B cell (primary cell): ENCODE results near the gene OLIG2. TPM values are rescaled to one million over a fixed set of nuclear protein-coding genes. Genes with fewer than 3 reads are reported as not detected.

ENCODE experiments used
- ATAC-seq: fragments of 200-7000 bp; cut with Tn5 transposase; one replicate; pipeline ENCODE4 v1.10.0; 2021; ENCODE audit warnings: low read depth, mild to moderate bottlenecking, moderate number of reproducible peaks, moderate library complexity
- CTCF ChIA-PET: fragments of 350-600 bp; sonication (Branson Sonifier 250); formaldehyde crosslinking; loops from one replicate; lab custom pipeline; 2021; ENCODE audit warnings: antibody characterized with exemption, inconsistent platforms; lab: Charles Lee
- POLR2A ChIA-PET: fragments of 350-600 bp; sonication (Branson Sonifier 250); formaldehyde crosslinking; loops from one replicate; lab custom pipeline; 2021; ENCODE audit warnings: antibody characterized with exemption; lab: Charles Lee
- DNase-seq: peaks from one replicate; pipeline ENCODE4 v3.0.0; 2013
- H2AFZ ChIP-seq: 2 replicates; pipeline ENCODE4 v1.6.1; 2012; ENCODE audit warnings: mild to moderate bottlenecking, low read depth, low read length; ENCODE audit not compliant: insufficient read depth, poor library complexity, severe bottlenecking
- H3K27ac ChIP-seq, 2 donors: 1 replicate in 1 of 2; 2 replicates in 1 of 2; pipeline ENCODE4 v1.5.1; 2012 to 2013; ENCODE audit warnings: low read length in 2 of 2, mild to moderate bottlenecking in 2 of 2, moderate library complexity in 1 of 2
- H3K27me3 ChIP-seq, 4 experiments: fragments of 200-600 bp in 1 of 4; sonication (generic) in 1 of 4; replicated peaks in 1 of 4; 1 replicate in 2 of 4; 2 replicates in 2 of 4; pipeline versions ENCODE4 v1.6.1 to v1.7.0; 2013 to 2016; ENCODE audit warnings: low read length in 3 of 4, mild to moderate bottlenecking in 2 of 4, mixed read lengths in 1 of 4, moderate library complexity in 1 of 4; ENCODE audit not compliant: insufficient read depth in 4 of 4, control insufficient read depth in 3 of 4; ENCODE audit errors: control extremely low read depth in 1 of 4
- H3K36me3 ChIP-seq, 2 experiments: replicated peaks in 1 of 2; 1 replicate in 1 of 2; 2 replicates in 1 of 2; pipeline versions ENCODE4 v1.6.1 to v1.7.1; 2013; ENCODE audit warnings: low read length in 1 of 2; ENCODE audit not compliant: insufficient read depth in 2 of 2, control insufficient read depth in 1 of 2; ENCODE audit errors: control extremely low read depth in 1 of 2, extremely low read depth in 1 of 2
- H3K4me1 ChIP-seq, 2 donors: fragments of 200-600 bp in 1 of 2; sonication (generic) in 1 of 2; 1 replicate in 1 of 2; 2 replicates in 1 of 2; pipeline versions ENCODE4 v1.5.1 to v1.6.1; 2013 to 2017; ENCODE audit warnings: low read length in 2 of 2; ENCODE audit not compliant: control insufficient read depth in 2 of 2, insufficient read depth in 2 of 2
- H3K4me2 ChIP-seq: replicated peaks from 2 replicates; pipeline ENCODE3; 2012; ENCODE audit warnings: mild to moderate bottlenecking, low read depth, low read length; ENCODE audit not compliant: poor library complexity, severe bottlenecking
- H3K4me3 ChIP-seq, 5 experiments: fragments of 200-600 bp in 1 of 5; sonication (generic) in 1 of 5; 1 replicate in 3 of 5; 2 replicates in 2 of 5; pipeline versions ENCODE4 v1.5.1 to v1.7.0; 2011 to 2016; ENCODE audit warnings: low read length in 4 of 5, mild to moderate bottlenecking in 4 of 5, low read depth in 2 of 5, control low read depth in 1 of 5, moderate library complexity in 1 of 5; ENCODE audit not compliant: insufficient read depth in 1 of 5; ENCODE audit errors: control extremely low read depth in 1 of 5, extremely low read depth in 1 of 5
- H3K79me2 ChIP-seq: fragments of 200-600 bp; sonication (generic); one replicate; pipeline ENCODE4 v1.6.0; 2016; ENCODE audit warnings: low read length; ENCODE audit not compliant: control insufficient read depth, insufficient read depth
- H3K9ac ChIP-seq: fragments of 200-600 bp; sonication (generic); 2 replicates; pipeline ENCODE4 v1.6.1; 2017; ENCODE audit warnings: mild to moderate bottlenecking, low read length, moderate library complexity
- H3K9me3 ChIP-seq, 3 donors: one replicate each; pipeline versions ENCODE4 v1.6.1 to v1.7.1; 2013; ENCODE audit warnings: low read length in 2 of 3; ENCODE audit not compliant: control insufficient read depth in 2 of 3, insufficient read depth in 1 of 3; ENCODE audit errors: control extremely low read depth in 1 of 3
- H4K20me1 ChIP-seq: 2 replicates; pipeline ENCODE4 v1.6.0; 2012; ENCODE audit warnings: mild to moderate bottlenecking, low read length; ENCODE audit not compliant: insufficient read depth, control insufficient read depth, poor library complexity, severe bottlenecking
- H3K27ac Mint-ChIP-seq: one replicate; pipeline ENCODE4 v1.8.0; 2021; ENCODE audit warnings: mixed read lengths
- H3K27me3 Mint-ChIP-seq: one replicate; pipeline ENCODE4 v1.8.0; 2021; ENCODE audit warnings: mixed read lengths
- H3K4me1 Mint-ChIP-seq: one replicate; pipeline ENCODE4 v1.8.0; 2021; ENCODE audit warnings: mixed read lengths
- H3K4me3 Mint-ChIP-seq: one replicate; pipeline ENCODE4 v1.8.0; 2021; ENCODE audit warnings: mixed read lengths
- H3K9me3 Mint-ChIP-seq: one replicate; pipeline ENCODE4 v1.8.0; 2022; ENCODE audit warnings: mixed read lengths; ENCODE audit not compliant: insufficient read depth
- EZH2 ChIP-seq: IDR thresholded peaks from 2 replicates; pipeline ENCODE4 v1.6.1; 2012; ENCODE audit warnings: borderline replicate concordance, low read depth, mild to moderate bottlenecking, moderate library complexity, low read length; ENCODE audit not compliant: insufficient read depth, poor library complexity, severe bottlenecking
- WGBS: methylation state at CpG from one replicate; pipeline ENCODE4 v1.1.5; 2013; ENCODE audit warnings: missing lambda C conversion rate; ENCODE audit not compliant: insufficient coverage; 5-methylcytosine and 5-hydroxymethylcytosine counted together
- intact Hi-C: fragments of 100-400 bp; cut with micrococcal nuclease; formaldehyde crosslinking; loops from one replicate; pipeline ENCODE4 v1.10.0; 2022
- polyA plus RNA-seq: library from polyadenylated mRNA; depleted of rRNA; stranded (reverse); fragments of >200 nt; gene quantifications from 2 replicates; pipeline ENCODE4 v1.2.3, GENCODE V29; 2012
- total RNA-seq, 2 donors: library from RNA; stranded (reverse); fragments of 120-200 nt in 1 of 2; gene quantifications; 1 replicate in 1 of 2; 2 replicates in 1 of 2; pipeline versions ENCODE4 v1.2.3 to v1.2.4, GENCODE V29; 2013 to 2022
- TF ChIP-seq, protein P1 (sequence below): fragments of 200-600 bp; IDR thresholded peaks from one replicate; pipeline ENCODE4 v1.8.0; 2022; ENCODE audit warnings: antibody characterized with exemption, mild to moderate bottlenecking

OLIG2 gene
- total and polyA plus RNA-seq, 2 donors (not counting 1 experiment from before 2014, with no cell fraction given) = not detected

DNA sequence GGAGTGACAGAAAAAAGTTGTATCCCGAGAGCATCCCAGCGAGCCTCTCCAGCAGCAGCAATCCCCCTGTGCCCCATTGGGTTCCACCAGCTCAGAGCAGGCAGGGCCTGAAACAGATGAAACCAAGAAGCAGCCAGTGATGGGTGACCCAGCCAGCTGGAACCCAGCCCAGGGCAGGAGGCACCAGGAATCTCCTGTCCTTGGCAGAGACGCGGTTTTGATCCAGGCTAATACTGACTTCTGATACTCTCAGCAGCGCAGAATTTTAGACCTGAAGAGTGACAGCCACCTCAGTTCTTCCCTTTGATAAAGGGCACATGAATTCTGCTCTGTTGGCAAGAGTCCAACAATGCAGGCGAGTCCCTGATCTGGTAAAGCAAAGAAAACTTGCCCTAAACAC lies 32.8 kb downstream of the OLIG2 start:
- no peaks in the 10 kb centered on the region for H3K4me1 Mint-ChIP-seq
- CTCF ChIA-PET = no interaction called here
- peaks cover 0 to 20% (median 1%) of the 10 kb centered on the region in 4 experiments for H3K27me3 ChIP-seq
- ATAC-seq (no peak), DNase-seq (no peak)
- no peak for TF ChIP-seq EZH2
- TF ChIP-seq, protein P1, sequence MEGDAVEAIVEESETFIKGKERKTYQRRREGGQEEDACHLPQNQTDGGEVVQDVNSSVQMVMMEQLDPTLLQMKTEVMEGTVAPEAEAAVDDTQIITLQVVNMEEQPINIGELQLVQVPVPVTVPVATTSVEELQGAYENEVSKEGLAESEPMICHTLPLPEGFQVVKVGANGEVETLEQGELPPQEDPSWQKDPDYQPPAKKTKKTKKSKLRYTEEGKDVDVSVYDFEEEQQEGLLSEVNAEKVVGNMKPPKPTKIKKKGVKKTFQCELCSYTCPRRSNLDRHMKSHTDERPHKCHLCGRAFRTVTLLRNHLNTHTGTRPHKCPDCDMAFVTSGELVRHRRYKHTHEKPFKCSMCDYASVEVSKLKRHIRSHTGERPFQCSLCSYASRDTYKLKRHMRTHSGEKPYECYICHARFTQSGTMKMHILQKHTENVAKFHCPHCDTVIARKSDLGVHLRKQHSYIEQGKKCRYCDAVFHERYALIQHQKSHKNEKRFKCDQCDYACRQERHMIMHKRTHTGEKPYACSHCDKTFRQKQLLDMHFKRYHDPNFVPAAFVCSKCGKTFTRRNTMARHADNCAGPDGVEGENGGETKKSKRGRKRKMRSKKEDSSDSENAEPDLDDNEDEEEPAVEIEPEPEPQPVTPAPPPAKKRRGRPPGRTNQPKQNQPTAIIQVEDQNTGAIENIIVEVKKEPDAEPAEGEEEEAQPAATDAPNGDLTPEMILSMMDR = no peak
- WGBS = 89% methylated on average over 5 of the region's 6 CpGs
- H3K4me2 ChIP-seq = no peak overlapping the region
- H3K4me3 Mint-ChIP-seq = no peak overlapping the region
- intact Hi-C loops = no loop called here
- no peak overlapping the region for H3K27ac ChIP-seq
- H3K27me3 Mint-ChIP-seq = peaks cover 47% of the 10 kb centered on the region
- POLR2A ChIA-PET = no interaction called here
- no peak overlapping the region for H2AFZ ChIP-seq
- no peaks in the 10 kb centered on the region for H3K79me2 ChIP-seq
- H3K36me3 ChIP-seq = no peaks in the 10 kb centered on the region
- H3K9me3 ChIP-seq = no peaks in the 10 kb centered on the region
- no peak overlapping the region for H3K9ac ChIP-seq
- no peak overlapping the region for H3K27ac Mint-ChIP-seq
- no peaks in the 10 kb centered on the region for H3K4me1 ChIP-seq
- H3K4me3 ChIP-seq = no peak overlapping the region
- H4K20me1 ChIP-seq = no peaks in the 10 kb centered on the region
- no peaks in the 10 kb centered on the region for H3K9me3 Mint-ChIP-seq

DNA sequence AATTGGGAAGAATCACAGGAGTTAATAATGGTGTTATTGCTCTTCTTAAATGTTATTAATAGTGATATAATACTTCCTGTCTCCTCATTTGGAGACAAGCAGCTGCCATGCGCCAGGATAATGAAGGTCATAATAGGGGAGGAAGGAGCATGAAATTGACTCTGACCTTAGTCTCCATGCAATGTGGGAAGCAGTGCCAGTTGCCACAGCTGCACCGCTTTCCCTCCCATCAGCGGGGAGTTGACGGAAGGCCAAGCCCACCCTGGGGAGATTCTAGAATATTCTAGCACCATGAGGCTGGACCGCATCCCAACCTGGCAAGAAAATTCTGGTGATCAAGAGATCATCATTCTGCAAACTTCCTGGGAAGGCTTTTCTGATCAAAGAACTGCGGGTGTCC lies 33.2 kb downstream of the OLIG2 start:
- ATAC-seq (no peak), DNase-seq (no peak)
- no peak overlapping the region for H2AFZ ChIP-seq
- H3K27ac Mint-ChIP-seq = no peak overlapping the region
- ChIA-PET POLR2A (no interaction called here), CTCF (no interaction called here)
- intact Hi-C loops = no loop called here
- H3K9me3 ChIP-seq = no peaks in the 10 kb centered on the region
- peaks cover 47% of the 10 kb centered on the region for H3K27me3 Mint-ChIP-seq
- H3K9ac ChIP-seq = no peak overlapping the region
- no peak overlapping the region for H3K27ac ChIP-seq
- 88% methylated on average over 4 of the region's 6 CpGs for WGBS
- H3K4me3 Mint-ChIP-seq = no peak overlapping the region
- H3K4me3 ChIP-seq = no peak overlapping the region
- TF ChIP-seq EZH2 = no peak
- TF ChIP-seq, protein P1 = no peak
- no peaks in the 10 kb centered on the region for H3K9me3 Mint-ChIP-seq
- H4K20me1 ChIP-seq = no peaks in the 10 kb centered on the region
- H3K27me3 ChIP-seq = peaks cover 0 to 23% (median 1%) of the 10 kb centered on the region in 4 experiments
- H3K4me2 ChIP-seq = no peak overlapping the region
- H3K4me1 Mint-ChIP-seq = no peaks in the 10 kb centered on the region
- no peaks in the 10 kb centered on the region for H3K79me2 ChIP-seq
- H3K36me3 ChIP-seq = no peaks in the 10 kb centered on the region
- H3K4me1 ChIP-seq = no peaks in the 10 kb centered on the region
